Neural cell (in vitro differentiated cells): Measurements from ENCODE around the gene ZNF787.

ENCODE experiments used
- EP300 ChIP-seq: fragments of 450-650 bp; conservative IDR thresholded peaks from 2 replicates; pipeline ENCODE4 v1.6.1; 2014; ENCODE audit warnings: antibody characterized with exemption, mild to moderate bottlenecking, moderate library complexity; ENCODE audit not compliant: poor library complexity, severe bottlenecking
- MXI1 ChIP-seq: fragments of 450-650 bp; conservative IDR thresholded peaks from 2 replicates; pipeline ENCODE4 v1.6.1; 2014; ENCODE audit warnings: antibody characterized with exemption, mild to moderate bottlenecking; ENCODE audit not compliant: poor library complexity, severe bottlenecking
- POLR2AphosphoS5 ChIP-seq: IDR thresholded peaks from 2 replicates; pipeline ENCODE4 v1.6.1; 2012
- SMC3 ChIP-seq: fragments of 450-650 bp; conservative IDR thresholded peaks from 2 replicates; pipeline ENCODE4 v1.6.1; 2014; ENCODE audit warnings: antibody characterized with exemption, mild to moderate bottlenecking, moderate library complexity; ENCODE audit not compliant: poor library complexity
- TAF1 ChIP-seq: IDR thresholded peaks from 2 replicates; pipeline ENCODE4 v1.6.1; 2012; ENCODE audit warnings: low read depth
- TF ChIP-seq, protein P1 (sequence below): fragments of 450-650 bp; IDR thresholded peaks from 2 replicates; pipeline ENCODE4 v1.5.1; 2014; ENCODE audit warnings: antibody characterized with exemption, mild to moderate bottlenecking, moderate library complexity; ENCODE audit not compliant: poor library complexity, severe bottlenecking

DNA sequence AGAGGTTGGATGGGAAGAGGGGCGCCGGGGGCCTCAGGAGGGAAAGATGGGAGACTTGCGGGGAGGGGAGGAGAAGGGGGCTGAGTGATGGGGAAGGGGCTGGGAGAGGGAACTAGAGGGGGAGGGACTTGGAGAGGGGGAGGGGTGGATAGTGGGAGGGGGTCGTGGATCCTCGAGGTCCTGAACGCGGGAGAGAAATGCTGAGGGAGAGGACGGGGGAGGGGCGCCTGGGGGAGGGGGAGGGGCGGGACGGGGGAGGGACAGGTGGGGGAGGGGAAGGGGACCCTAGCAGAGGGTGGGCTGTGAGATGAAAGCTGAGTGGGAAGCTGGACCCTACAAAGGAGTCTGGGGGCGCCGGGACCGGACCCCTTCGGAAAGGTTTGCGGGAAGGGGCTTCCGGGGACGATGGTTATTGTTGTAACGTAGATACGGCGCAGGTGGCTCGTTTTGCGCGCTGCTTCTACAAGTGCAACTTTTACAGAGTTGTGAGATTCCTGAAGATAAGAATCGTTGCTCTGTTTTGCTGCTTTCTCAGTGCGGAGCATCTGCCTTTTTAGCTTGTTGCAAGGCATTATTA is 20.4 kb upstream of the ZNF787 start:
- TF ChIP-seq TAF1 (no peak), POLR2AphosphoS5 (no peak), MXI1 (no peak), SMC3 (no peak), EP300 (no peak)
- TF ChIP-seq, protein P1, sequence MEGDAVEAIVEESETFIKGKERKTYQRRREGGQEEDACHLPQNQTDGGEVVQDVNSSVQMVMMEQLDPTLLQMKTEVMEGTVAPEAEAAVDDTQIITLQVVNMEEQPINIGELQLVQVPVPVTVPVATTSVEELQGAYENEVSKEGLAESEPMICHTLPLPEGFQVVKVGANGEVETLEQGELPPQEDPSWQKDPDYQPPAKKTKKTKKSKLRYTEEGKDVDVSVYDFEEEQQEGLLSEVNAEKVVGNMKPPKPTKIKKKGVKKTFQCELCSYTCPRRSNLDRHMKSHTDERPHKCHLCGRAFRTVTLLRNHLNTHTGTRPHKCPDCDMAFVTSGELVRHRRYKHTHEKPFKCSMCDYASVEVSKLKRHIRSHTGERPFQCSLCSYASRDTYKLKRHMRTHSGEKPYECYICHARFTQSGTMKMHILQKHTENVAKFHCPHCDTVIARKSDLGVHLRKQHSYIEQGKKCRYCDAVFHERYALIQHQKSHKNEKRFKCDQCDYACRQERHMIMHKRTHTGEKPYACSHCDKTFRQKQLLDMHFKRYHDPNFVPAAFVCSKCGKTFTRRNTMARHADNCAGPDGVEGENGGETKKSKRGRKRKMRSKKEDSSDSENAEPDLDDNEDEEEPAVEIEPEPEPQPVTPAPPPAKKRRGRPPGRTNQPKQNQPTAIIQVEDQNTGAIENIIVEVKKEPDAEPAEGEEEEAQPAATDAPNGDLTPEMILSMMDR: no peak
